Fibroblast of upper back skin (primary cell): ENCODE measurements around the gene PIGZ.

Source experiments
- DNase-seq: peaks from one replicate; pipeline ENCODE4 v3.0.0-alpha.2; 2013

PIGZ gene

GRCh38 chr3:196968233-196969133 lies at the start of gene PIGZ:
Gene PIGZ, minus strand, starts transcription at chr3:196968833. Its CDS starts 16,802 bp downstream, at chr3:196952031.
- peak; percentile 8 for DNase-seq

DNA sequence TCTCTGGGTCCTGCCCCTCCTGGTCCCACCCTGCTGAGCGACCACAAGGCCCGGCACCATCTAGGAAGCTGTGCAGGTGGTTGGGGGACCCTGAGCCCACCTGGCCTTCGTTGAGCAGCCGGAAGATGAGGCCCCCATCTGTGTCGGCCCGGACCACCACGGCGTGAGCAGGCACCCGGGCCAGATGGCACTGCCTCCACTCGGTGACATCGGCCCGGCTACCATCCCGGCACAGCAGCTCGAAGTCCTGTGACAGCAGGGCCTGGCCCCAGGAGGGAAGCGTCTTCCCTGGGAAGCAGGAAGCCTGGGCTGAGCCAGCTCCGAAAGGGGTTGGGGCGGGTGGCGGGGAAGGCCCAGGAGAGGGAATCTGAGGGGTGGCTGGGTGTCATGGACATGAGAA lies 48.4 kb upstream of the PIGZ start:
- no peak for DNase-seq

GRCh38 chr3:197015790-197016736 lies 47.4 kb upstream of the PIGZ start:
- DNase-seq = no peak

DNA sequence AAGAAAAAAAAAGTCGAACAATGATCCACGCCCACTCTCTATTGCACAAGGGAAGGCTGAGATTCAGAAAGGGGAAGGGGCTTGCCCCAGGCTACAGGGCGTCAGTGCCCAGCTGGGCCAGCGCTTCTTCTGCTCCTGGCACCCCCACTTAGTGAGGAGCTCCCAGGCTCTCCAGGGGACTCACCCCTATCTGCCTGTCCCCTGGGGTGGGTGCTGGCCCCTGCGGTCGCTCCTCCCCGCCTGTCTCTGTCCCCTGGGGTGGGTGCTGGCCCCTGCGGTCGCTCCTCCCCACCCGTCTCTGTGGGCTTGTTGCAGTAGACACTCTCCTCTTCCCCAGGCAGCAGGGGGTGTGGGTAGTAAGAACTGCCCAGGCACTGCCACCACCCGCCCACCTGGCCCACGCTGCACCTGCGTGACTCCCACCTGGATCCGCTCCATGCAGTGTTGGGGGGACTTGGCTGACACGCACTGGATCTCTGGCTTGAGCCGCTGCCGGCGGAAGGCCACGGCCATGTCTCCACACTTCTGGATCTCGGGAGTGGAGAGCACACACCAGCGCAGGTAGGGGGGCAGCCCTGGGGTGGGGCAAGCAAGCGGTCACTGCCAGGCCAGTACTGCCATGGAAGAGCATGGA lies 46.4 kb upstream of the PIGZ start:
- DNase-seq = no peak

GRCh38 chr3:197014024-197014423 lies 45.4 kb upstream of the PIGZ start:
- no peak for DNase-seq

DNA sequence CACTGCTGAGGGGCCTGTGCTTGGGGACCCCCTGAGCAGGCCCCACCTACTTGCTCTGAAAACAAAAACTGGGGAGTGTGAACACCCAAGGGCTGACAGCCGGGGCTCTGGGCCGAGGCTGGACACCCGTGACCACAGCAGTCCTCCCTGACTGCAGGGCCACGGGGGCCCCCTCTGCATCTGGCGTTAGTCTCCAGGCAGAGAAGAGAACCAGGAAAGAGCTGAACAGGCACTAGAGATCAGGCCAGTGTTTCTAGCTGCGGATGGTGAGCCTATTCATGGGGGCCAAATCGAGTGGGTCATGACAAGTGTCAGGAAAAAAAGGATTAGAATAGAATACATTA lies 43.9 kb upstream of the PIGZ start:
- DNase-seq = no peak

GRCh38 chr3:197011780-197012539 lies 43.3 kb upstream of the PIGZ start:
- DNase-seq = no peak

DNA sequence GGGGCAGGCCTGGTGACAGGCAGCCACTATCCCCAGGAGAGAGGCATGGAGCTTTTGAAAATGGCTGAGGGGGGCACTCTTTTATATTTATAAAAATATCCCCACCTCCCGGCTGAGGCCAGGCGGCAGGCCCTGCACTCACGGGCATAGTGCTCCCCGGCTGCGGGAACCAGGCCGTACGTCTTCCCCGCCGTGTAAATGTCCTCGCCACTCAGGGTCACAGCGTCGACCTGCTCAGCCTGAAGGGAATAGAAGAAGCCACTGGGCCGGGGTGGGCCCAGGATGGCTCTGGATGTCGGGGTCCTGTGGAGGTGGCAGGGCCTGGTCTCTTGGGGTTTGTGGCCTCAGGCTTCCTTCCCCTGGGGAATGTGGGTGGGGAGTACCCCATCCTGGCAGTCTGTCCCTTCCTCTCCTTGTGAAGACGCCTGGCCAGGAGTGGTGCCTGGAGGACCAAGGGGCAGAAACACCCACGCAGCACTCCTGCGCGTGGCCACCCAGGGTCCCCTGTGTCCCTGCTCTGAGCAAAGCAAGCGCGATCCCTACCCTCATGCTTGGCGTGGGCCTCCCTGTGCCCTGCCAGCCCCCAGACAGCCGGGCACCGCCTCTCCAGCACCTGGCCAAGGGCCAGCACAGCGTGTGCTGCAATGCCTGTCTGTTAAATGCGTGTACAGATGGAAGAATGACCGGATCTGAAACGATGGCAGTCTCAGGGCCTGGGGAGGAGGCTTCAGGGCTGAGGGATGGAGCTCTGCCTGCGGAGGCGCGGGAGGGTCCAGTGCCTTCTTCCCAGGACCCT lies 42.1 kb upstream of the PIGZ start:
- no peak for DNase-seq

DNA sequence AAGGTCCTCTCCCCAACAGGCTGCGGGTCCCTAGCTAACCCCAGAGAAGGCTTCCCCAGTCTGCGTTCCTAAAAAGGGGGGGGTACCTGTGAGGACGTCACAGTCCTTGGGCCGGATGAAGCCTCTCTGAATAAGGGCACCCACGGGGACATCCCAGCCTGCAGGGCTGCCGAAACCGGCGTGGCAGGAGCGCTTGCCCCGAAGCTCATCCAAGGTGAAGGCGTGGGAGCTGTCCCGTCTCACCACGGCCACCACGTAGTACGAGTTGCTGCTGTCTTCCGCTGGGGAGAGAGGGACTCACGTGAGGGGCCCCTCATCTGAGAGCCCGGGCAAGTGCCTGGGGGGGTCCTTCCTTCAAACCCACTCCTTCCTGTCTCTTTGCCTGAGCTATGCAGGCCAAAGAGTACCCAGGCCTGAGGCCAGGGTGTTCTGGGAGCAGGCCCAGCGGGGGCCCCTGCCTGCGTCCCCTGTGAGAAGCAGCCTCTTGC lies 40.9 kb upstream of the PIGZ start:
- no peak for DNase-seq

GRCh38 chr3:197008436-197009209 lies 40.0 kb upstream of the PIGZ start:
- DNase-seq = no peak

- no peak for DNase-seq
Measured at GRCh38 chr3:197007953-197008352, 39.3 kb upstream of the PIGZ start.

DNA sequence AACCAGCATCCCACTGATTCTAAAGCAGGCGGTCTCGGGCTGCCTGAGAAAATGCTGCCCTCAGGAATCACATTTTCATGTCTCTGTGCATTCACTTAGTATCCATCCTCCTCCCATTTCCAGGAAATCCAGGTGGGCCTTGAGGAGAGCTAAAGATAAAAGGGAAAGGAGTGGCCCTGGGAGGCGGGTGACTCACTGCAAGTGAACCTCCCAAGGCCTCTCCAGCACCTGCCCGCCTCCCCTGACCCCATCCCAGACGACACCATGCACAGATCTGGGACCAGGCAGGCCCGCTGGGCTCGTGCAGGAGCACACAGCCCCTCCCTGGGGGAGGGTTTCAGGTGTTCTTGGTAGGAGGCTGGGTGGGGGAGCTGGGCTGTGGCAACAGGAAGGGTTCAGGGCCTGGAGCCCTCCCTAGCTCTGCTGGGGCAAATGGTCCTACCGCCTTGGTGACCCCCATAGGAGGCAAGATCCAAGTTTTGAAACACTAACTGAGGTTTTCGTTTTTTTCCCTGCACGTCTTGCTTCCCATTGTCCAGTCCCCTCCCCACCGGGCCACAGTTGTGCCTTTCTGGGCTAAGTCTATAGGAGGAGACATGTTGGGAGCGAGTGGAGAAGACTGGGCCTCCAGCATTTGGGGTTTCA lies 38.8 kb upstream of the PIGZ start:
- no peak for DNase-seq

GRCh38 chr3:197006860-197007259 lies 38.2 kb upstream of the PIGZ start:
- DNase-seq = no peak

DNA sequence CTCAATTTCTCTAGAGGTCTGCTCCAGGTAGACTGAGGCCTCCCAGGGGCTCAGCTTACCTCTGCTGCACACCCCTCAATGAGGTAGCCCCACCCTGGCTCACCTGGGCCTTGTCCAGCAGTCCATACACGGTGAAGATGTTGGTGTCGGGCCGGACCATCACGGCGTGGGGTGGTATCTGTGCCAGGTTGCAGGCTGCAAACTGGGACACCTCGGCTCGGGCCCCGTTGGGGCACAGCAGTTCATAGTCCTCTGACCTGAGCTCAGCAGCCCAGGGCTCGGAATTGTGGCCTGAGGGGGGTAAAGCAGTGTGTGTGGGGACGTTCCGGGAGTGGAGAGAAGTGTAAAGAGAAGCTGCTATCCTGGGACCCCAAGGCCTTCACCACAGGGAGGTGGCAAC lies 37.8 kb upstream of the PIGZ start:
- DNase-seq = no peak

- no peak for DNase-seq
Measured at GRCh38 chr3:197003461-197004385, 35.1 kb upstream of the PIGZ start.

DNA sequence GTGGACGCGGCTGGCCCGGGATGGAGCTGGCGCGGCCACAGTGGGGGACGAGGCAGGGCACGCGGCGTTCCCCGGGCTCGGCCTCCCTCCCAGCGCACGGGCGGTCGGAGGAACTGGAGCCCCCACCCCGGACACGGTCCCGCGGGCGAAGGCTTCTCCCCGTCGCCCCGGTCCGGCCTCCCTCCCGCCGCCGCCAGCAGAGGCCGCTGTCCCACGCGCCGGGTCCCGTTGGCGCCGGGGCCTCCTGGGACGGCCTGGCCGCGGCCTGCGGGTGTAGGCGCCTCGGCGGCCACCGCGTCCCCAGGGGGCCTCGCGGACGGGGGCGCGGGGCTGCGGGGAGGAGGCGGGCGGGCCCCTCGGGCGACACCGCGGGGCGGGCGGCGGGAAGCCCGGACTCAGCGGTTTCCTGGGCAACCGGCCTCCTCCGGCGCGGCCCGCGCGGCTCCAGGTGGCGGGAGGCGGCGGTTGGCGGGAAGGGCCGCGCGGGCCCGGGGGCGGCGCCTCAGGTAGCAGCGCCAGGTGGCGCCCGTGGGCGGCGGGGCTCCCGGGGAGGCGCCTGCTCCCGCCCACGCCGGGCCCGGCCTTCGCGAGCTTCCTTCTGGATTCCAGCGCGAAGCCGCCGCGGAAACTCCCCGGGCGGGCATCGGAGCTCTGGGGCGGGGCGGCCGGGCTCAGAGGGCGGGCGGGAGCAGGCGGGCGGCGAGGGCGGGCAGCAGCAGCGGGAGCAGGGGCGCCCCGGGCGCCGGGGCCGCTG lies 34.2 kb upstream of the PIGZ start:
- peak; percentile 64 for DNase-seq

GRCh38 chr3:197001972-197002700 lies 33.5 kb upstream of the PIGZ start:
- DNase-seq = peak; percentile 7
